Adrenal gland (tissue), 12 donors: ENCODE results near the gene CACNA1G. TPM values are rescaled to one million over a fixed set of nuclear protein-coding genes. Genes with fewer than 3 reads are reported as not detected.

Source experiments
- DNase-seq, 7 donors: peaks; one replicate each; pipeline ENCODE4 v3.0.0-alpha.2; 2019 to 2020
- H3K27ac ChIP-seq, 5 donors: fragments of 200-600 bp; sonication (generic) in 4 of 5; 1 replicate in 3 of 5; 2 replicates in 2 of 5; pipeline versions ENCODE4 v1.5.1 to v1.8.0; 2016 to 2020; ENCODE audit warnings: mild to moderate bottlenecking in 1 of 5
- H3K27me3 ChIP-seq: fragments of 200-600 bp; 2 replicates; pipeline ENCODE4 v1.8.0; 2021
- H3K36me3 ChIP-seq, 2 donors: fragments of 200-600 bp; replicated peaks in 1 of 2; 1 replicate in 1 of 2; 2 replicates in 1 of 2; pipeline versions ENCODE4 v1.5.1 to v1.8.0; 2018 to 2022
- H3K4me1 ChIP-seq, 2 donors: fragments of 200-600 bp; replicated peaks in 1 of 2; 1 replicate in 1 of 2; 2 replicates in 1 of 2; pipeline versions ENCODE4 v1.5.1 to v1.8.0; 2018 to 2021
- H3K4me3 ChIP-seq, 4 donors: fragments of 200-600 bp; sonication (generic) in 3 of 4; one replicate each; pipeline ENCODE4 v1.5.1; 2016 to 2018
- H3K9me3 ChIP-seq, 3 donors: fragments of 200-600 bp; sonication (generic) in 1 of 3; replicated peaks in 1 of 3; 1 replicate in 2 of 3; 2 replicates in 1 of 3; pipeline versions ENCODE4 v1.5.1 to v1.8.0; 2016 to 2021
- POLR2A ChIP-seq, 2 donors: fragments of 450-650 bp; IDR thresholded peaks; one replicate each; pipeline ENCODE4 v1.6.1; 2017; ENCODE audit warnings: antibody characterized with exemption in 2 of 2, mild to moderate bottlenecking in 2 of 2, moderate library complexity in 1 of 2
- WGBS, 4 donors: extraction: QIAGEN DNeasy Blood & Tissue Kit in 2 of 4; methylation state at CpG; one replicate each; pipeline versions ENCODE4 v1.1.5 to v1.1.7; 2013 to 2017; 5-methylcytosine and 5-hydroxymethylcytosine counted together
- intact Hi-C, 2 donors: fragments of 100-400 bp; cut with DNase I; formaldehyde crosslinking; loops; one replicate each; pipeline versions ENCODE4 v1.14.1 to v1.15.0; 2022 to 2023
- polyA plus RNA-seq, 3 donors: library from polyadenylated mRNA; stranded (reverse); fragments of 200-250 nt in 2 of 3; fragments of 350-450 nt in 1 of 3; fragmentation: Illumina TruSeq in 1 of 3; extraction: RNeasy Lipid Tissue Mini Kit (QIAGEN cat#74804) in 1 of 3; gene quantifications; one replicate each; pipeline ENCODE4 v1.2.3, GENCODE V29; 2013 to 2014
- total RNA-seq, 9 donors: library from RNA; depleted of rRNA in 4 of 9; stranded (reverse); fragments of >200 nt in 4 of 9; fragments of 120-200 nt in 1 of 9; fragmentation: NEBNext Ultra II Directional in 1 of 9; extraction: Animal tissue kit (Norgen Biotek cat#: 25700) in 1 of 9; gene quantifications; one replicate each; pipeline versions ENCODE4 v1.1.0 to v1.2.4, GENCODE V29; 2013 to 2023
- TF ChIP-seq, protein P1 (sequence below), 6 experiments: fragments of 450-650 bp in 4 of 6; fragments of 200-600 bp in 2 of 6; sonication (generic) in 1 of 6; IDR thresholded peaks; 1 replicate in 5 of 6; 2 replicates in 1 of 6; pipeline versions ENCODE4 v1.5.1 to v1.8.0; 2016 to 2021; ENCODE audit warnings: antibody characterized with exemption in 6 of 6, mild to moderate bottlenecking in 2 of 6, moderate library complexity in 1 of 6
- donor health status: healthy with polysubstance abuse.
- donor health status: Bipolar disorder and iron deficiency.
- donor health status: DM: yes; HTN: yes; CAD: no.
- donor health status: DM: no; HTN: no; CAD: no.
- donor health status: DM: no; HTN: no; CAD: no.
- donor health status: DM: yes; HTN: yes; CAD: no.

The CACNA1G gene
- total and polyA plus RNA-seq, 12 donors, result 0.05 to 2.6 (median 0.14) TPM; not detected in 1

DNA sequence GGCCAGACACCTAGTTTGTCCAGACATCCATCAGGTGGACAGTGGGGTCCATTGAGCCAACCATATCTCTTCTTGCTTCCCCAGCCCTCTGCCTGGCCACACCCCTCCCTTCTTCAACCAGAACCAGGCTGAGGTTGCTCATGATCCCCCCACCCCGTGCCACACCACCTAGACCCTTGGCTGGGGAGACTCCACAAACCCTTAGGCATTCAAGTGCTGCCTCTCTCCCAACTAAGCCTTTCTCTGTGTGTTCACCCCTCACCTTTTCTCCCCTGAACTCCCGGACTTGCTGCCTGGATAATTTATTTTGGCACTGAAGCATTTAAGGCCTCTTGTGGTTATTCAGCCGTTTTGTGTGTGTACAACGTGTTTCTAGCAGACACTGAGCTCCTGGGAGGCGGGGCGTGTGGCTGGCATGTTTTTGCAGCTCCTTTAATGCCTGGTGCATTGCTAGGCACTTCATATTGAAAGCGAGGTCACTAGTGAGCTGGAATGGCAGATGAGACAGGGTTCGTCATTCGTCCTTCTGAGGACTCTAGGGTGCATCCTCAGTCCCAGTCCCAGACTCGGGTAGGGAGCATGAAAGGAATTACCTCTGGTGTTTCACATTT, 28.7 kb downstream of the CACNA1G start:
- peak; percentile 40 to 79 (median 71) for DNase-seq
- 27 to 41% (median 33%) methylated on average over 10 of the region's 10 CpGs for WGBS, 4 donors
- H3K9me3 ChIP-seq, result no peaks in the 10 kb centered on the region
- H3K4me1 ChIP-seq, result peaks cover 11 to 13% of the 10 kb centered on the region in 2 donors
- no peaks in the 10 kb centered on the region for H3K36me3 ChIP-seq
- peak overlapping the region in 4 of 5 donors; percentile 11 to 78 (median 47) for H3K27ac ChIP-seq
- intact Hi-C loops, result no loop called here
- no peaks in the 10 kb centered on the region for H3K27me3 ChIP-seq
- TF ChIP-seq POLR2A (IDR thresholded peaks at IDR 0.05), result peak in 1 of 2 donors; percentile 18
- TF ChIP-seq, protein P1, sequence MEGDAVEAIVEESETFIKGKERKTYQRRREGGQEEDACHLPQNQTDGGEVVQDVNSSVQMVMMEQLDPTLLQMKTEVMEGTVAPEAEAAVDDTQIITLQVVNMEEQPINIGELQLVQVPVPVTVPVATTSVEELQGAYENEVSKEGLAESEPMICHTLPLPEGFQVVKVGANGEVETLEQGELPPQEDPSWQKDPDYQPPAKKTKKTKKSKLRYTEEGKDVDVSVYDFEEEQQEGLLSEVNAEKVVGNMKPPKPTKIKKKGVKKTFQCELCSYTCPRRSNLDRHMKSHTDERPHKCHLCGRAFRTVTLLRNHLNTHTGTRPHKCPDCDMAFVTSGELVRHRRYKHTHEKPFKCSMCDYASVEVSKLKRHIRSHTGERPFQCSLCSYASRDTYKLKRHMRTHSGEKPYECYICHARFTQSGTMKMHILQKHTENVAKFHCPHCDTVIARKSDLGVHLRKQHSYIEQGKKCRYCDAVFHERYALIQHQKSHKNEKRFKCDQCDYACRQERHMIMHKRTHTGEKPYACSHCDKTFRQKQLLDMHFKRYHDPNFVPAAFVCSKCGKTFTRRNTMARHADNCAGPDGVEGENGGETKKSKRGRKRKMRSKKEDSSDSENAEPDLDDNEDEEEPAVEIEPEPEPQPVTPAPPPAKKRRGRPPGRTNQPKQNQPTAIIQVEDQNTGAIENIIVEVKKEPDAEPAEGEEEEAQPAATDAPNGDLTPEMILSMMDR (IDR thresholded peaks at IDR 0.05), result no peak
- no peak overlapping the region for H3K4me3 ChIP-seq

DNA sequence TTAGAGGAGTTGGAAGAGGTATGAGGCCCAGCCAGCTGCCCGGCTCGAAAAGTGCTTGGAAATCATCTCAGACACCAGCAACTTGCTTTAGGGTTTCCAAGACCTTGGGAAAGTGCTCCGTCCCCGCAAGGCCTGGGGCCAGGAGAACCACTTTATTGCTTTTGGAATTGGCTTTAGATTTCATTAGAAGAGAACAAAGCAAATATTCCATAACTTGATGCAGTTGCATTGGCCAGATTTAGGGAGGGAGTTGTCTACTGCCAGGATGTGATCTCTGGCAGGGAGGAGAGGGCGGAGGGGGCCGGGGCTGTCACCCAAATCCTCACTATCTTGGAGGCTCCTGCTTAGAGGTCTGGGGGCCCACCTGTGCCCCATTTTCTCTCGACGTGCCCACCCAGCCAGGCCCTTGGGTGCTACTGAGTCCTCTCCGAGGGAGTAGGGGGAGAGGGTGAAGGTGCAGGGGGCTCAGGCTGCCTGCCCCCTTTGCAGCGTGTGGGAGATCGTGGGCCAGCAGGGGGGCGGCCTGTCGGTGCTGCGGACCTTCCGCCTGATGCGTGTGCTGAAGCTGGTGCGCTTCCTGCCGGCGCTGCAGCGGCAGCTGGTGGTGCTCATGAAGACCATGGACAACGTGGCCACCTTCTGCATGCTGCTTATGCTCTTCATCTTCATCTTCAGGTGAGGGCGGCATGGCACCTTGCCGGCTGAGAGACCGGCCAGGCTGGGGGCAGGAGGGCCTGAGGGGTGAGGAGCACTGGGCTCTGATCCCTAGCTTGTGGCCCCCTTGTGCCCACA, 30.6 kb downstream of the CACNA1G start:
- no peak overlapping the region for H3K4me3 ChIP-seq
- TF ChIP-seq, protein P1 (IDR thresholded peaks at IDR 0.05), result no peak
- TF ChIP-seq POLR2A (IDR thresholded peaks at IDR 0.05), result no peak
- intact Hi-C loops, result no loop called here
- no peak for DNase-seq
- peaks cover 11 to 13% of the 10 kb centered on the region in 2 donors for H3K4me1 ChIP-seq
- no peaks in the 10 kb centered on the region for H3K36me3 ChIP-seq
- no peak overlapping the region for H3K27ac ChIP-seq
- 91 to 98% (median 93%) methylated on average over 8 to 24 of the region's 24 CpGs for WGBS, 4 donors
- H3K9me3 ChIP-seq, result no peaks in the 10 kb centered on the region
- H3K27me3 ChIP-seq, result no peaks in the 10 kb centered on the region

- no peak for DNase-seq
- H3K36me3 ChIP-seq, result no peaks in the 10 kb centered on the region
- no peak overlapping the region for H3K27ac ChIP-seq
- TF ChIP-seq POLR2A (IDR thresholded peaks at IDR 0.05), result no peak
- TF ChIP-seq, protein P1 (IDR thresholded peaks at IDR 0.05), result no peak
- H3K4me1 ChIP-seq, result peaks cover 11 to 13% of the 10 kb centered on the region in 2 donors
- H3K4me3 ChIP-seq, result no peak overlapping the region
- WGBS, 4 donors, result 74 to 87% (median 78%) methylated on average over 3 to 10 of the region's 10 CpGs; no CpG with 5 or more reads in 1 of the 4 donors
- intact Hi-C loops, result no loop called here
- no peaks in the 10 kb centered on the region for H3K9me3 ChIP-seq
- no peaks in the 10 kb centered on the region for H3K27me3 ChIP-seq
Observed at GRCh38 chr17:50593321-50593720, 32.8 kb downstream of the CACNA1G start.

DNA sequence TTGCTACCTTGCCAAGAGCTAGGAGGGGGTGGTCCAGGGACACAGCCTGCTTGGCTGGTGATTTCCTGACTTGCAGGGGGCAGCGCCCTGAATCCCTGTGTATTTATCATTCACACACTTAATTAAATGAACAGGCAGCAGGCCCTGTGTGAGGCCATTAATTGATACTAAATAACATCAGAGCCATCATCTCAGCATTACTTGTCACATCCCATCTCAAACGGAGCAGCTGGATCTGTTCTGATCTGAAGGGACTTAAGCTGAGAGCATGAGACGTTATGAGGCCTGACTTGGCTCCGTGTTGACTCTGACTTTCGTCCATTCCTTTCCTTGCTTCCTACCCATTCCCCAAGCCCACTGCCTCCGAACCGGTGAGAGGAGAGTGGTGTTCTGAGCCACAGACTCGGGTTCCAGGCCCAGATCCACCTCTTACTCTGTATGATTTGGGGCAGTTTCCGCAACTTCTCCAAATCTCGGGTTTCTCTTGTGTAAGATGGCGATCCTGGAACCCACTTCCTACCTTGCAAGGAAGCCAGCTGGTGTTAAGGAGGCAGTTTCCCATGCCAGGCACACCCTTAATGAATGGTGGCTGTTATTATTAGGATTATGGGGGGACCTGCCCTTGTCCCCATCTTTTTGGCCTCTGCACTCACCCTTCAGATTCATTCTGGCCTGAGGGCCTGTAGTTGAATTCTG, 33.8 kb downstream of the CACNA1G start:
- intact Hi-C loops, result no loop called here
- TF ChIP-seq, protein P1 (IDR thresholded peaks at IDR 0.05), result no peak
- TF ChIP-seq POLR2A (IDR thresholded peaks at IDR 0.05), result no peak
- Histone ChIP-seq H3K4me3 (no peak overlapping the region), H3K36me3 (no peaks in the 10 kb centered on the region), H3K27ac (no peak overlapping the region), H3K9me3 (no peaks in the 10 kb centered on the region), H3K4me1 (peaks cover 4% of the 10 kb centered on the region in 2 donors), H3K27me3 (no peaks in the 10 kb centered on the region)
- DNase-seq, result no peak
- WGBS, 4 donors, result 81 to 89% (median 85%) methylated on average over 11 of the region's 11 CpGs
